Measurements from ENCODE around the gene KDF1. TPM values are rescaled to one million over a fixed set of nuclear protein-coding genes. Genes with fewer than 3 reads are reported as not detected.
A peak's percentile ranks its signal among the peaks of the same experiment; 100 is the strongest.

The KDF1 gene
- total RNA-seq, 4 donors from 2014 or later = 21.9 to 51.1 (median 41.5) TPM

DNA sequence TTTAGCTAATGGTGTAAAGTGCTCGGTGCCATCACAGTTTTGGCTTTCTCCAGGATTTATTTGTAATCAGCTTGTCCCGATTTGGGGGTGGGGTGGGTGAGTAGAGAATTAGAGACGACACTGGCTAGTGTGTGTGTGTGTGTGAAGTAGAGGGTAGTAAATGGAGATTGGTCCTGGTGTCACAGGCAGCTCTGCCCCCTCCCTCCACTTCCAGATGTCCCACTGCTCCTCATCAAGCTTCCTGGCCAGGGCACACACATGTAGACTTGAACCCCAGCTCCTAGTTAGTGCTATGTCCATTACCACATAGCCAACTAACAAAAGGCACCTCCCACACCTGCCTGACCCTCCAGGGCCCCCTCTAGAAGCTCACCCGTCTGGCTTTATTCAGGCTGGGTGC lies 36.4 kb upstream of the KDF1 start:
- WGBS = 77% methylated on average over 4 of the region's 4 CpGs
- Histone ChIP-seq H3K36me3 (no peaks in the 10 kb centered on the region), H3K9me3 (no peaks in the 10 kb centered on the region), H3K27me3 (peaks cover 22% of the 10 kb centered on the region), H3K4me3 (no peak overlapping the region), H3K4me1 (peaks cover 73% of the 10 kb centered on the region), H3K27ac (no peak overlapping the region)
- TF ChIP-seq POLR2AphosphoS5 (IDR thresholded peaks at IDR 0.05) (no peak), POLR2A (IDR thresholded peaks at IDR 0.05) (no peak)
- TF ChIP-seq, protein P1, sequence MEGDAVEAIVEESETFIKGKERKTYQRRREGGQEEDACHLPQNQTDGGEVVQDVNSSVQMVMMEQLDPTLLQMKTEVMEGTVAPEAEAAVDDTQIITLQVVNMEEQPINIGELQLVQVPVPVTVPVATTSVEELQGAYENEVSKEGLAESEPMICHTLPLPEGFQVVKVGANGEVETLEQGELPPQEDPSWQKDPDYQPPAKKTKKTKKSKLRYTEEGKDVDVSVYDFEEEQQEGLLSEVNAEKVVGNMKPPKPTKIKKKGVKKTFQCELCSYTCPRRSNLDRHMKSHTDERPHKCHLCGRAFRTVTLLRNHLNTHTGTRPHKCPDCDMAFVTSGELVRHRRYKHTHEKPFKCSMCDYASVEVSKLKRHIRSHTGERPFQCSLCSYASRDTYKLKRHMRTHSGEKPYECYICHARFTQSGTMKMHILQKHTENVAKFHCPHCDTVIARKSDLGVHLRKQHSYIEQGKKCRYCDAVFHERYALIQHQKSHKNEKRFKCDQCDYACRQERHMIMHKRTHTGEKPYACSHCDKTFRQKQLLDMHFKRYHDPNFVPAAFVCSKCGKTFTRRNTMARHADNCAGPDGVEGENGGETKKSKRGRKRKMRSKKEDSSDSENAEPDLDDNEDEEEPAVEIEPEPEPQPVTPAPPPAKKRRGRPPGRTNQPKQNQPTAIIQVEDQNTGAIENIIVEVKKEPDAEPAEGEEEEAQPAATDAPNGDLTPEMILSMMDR (IDR thresholded peaks at IDR 0.05) = no peak
- DNase-seq (ENCODE audit: low spot score in 2 of 2) = no peak

DNA sequence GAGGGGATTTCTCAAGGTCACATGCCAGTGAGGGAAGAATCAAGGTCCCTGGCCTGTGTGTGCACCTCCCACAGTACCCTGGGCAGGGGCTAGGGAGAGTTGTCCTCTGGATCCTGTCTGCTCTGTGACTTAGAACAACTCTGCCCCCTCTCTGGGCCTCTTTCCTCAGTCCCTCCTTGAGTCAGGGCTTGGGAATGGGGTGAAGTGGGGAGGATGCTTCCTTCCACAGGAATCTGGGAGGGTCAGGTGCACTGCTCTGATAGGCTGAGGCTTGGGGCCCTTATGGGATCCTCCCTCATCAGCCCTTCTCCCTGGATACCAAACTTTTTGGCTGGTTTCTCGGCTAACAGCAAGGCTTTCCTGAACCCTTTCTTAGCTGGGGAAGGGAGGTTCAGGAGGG lies 35.8 kb upstream of the KDF1 start:
- H3K27me3 ChIP-seq = peaks cover 28% of the 10 kb centered on the region

DNA sequence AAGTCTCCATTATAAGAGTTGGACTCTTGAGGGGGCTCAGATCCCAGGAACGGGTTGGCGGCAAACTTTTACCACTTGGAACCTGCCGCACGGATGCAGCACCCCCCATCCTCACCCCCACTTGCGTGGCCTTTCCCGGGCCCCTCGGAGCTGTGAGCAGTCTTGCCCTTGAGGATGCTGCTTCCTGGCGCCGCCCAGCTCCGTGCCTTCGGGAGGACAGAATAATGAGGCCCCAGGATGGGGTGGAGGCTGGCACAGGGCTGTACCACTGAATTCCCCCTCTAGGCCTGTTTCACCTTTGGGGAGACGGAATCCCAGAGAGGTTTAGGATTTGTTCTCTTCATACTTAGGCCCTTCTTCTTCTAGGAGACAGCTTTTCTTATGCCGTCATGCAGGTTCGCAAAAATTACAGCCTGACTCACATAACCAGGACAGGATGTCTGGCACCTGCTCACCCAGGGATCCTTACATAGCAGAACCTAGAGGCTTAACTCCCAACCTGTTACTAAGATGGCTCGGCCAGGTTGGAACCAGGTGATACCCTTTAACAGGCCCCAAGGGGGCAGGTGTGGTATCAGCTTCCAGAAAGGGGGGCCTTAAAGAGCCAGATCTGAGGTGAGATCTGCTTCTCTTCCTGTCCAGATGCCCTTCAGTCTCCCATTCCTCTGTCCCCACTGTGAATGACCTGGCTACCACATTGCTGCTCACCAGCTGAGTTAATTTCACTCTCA lies 34.7 kb upstream of the KDF1 start:
- TF ChIP-seq POLR2AphosphoS5 (IDR thresholded peaks at IDR 0.05) (no peak), EP300 (IDR thresholded peaks at IDR 0.05) (no peak), POLR2A (IDR thresholded peaks at IDR 0.05) (no peak)
- TF ChIP-seq, protein P1 (IDR thresholded peaks at IDR 0.05) = no peak
- H3K4me1 ChIP-seq = peaks cover 56% of the 10 kb centered on the region
- no peak for DNase-seq (ENCODE audit: low spot score in 2 of 2)
- no peaks in the 10 kb centered on the region for H3K36me3 ChIP-seq
- no peaks in the 10 kb centered on the region for H3K9me3 ChIP-seq
- peak overlapping the region; percentile 2 for H3K27ac ChIP-seq
- WGBS = 23% methylated on average over 15 of the region's 15 CpGs
- H3K27me3 ChIP-seq = peaks cover 28% of the 10 kb centered on the region
- peak overlapping the region; percentile 93 for H3K4me3 ChIP-seq

More for the DNA sequence above, 35.8 kb upstream of the KDF1 start:
- Histone ChIP-seq H3K36me3 (no peaks in the 10 kb centered on the region), H3K9me3 (no peaks in the 10 kb centered on the region), H3K27ac (no peak overlapping the region), H3K4me1 (peaks cover 67% of the 10 kb centered on the region), H3K4me3 (no peak overlapping the region)
- TF ChIP-seq, protein P1 (IDR thresholded peaks at IDR 0.05) = no peak
- TF ChIP-seq POLR2A (IDR thresholded peaks at IDR 0.05) (no peak), EP300 (IDR thresholded peaks at IDR 0.05) (no peak), POLR2AphosphoS5 (IDR thresholded peaks at IDR 0.05) (no peak)
- WGBS = 57% methylated on average over 1 of the region's 1 CpG
- DNase-seq (ENCODE audit: low spot score in 2 of 2) = no peak

DNA sequence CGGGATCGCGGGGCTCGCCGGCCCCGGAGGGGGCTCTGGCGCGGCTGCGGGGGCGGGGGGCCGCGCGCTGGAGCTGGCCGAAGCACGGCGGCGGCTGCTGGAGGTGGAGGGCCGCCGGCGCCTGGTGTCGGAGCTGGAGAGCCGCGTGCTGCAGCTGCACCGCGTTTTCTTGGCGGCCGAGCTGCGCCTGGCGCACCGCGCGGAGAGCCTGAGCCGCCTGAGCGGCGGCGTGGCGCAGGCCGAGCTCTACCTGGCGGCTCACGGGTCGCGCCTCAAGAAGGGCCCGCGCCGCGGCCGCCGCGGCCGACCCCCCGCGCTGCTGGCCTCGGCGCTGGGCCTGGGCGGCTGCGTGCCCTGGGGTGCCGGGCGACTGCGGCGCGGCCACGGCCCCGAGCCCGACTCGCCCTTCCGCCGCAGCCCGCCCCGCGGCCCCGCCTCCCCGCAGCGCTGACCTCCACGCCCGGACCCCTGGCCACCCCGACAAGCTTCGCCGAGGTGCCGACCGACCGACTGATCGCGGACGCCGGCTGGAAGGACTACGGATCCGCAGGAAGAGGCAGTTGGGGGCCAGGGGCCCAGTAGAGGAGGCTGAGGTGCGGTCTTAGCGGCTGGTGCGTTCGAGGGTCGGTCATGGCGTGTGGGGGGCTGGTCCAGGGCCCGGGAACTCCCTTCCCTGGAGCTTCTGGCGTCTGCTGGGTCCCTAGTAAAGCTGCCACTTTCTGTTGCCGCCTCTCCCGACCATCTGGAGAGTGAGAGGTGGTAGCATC lies 33.9 kb upstream of the KDF1 start:
- no peaks in the 10 kb centered on the region for H3K9me3 ChIP-seq
- H3K27me3 ChIP-seq = peaks cover 28% of the 10 kb centered on the region
- H3K36me3 ChIP-seq = no peaks in the 10 kb centered on the region
- DNase-seq (ENCODE audit: low spot score in 2 of 2) = no peak
- peaks cover 48% of the 10 kb centered on the region for H3K4me1 ChIP-seq
- H3K4me3 ChIP-seq = peak overlapping the region; percentile 93
- TF ChIP-seq POLR2AphosphoS5 (IDR thresholded peaks at IDR 0.05) (no peak), EP300 (IDR thresholded peaks at IDR 0.05) (no peak), POLR2A (IDR thresholded peaks at IDR 0.05) (no peak)
- TF ChIP-seq, protein P1 (IDR thresholded peaks at IDR 0.05) = no peak
- H3K27ac ChIP-seq = peak overlapping the region; percentile 78
- WGBS = 2% methylated on average over 22 of the region's 97 CpGs

All from suprapubic skin (tissue), 4 donors.